GM21381 (cell line): Measurements from ENCODE around the gene ISCU.

Experiments used
- ATAC-seq: cut with Tn5 transposase; IDR thresholded peaks from one replicate; pipeline ENCODE4 v1.9.1; 2021; ENCODE audit warnings: mild to moderate bottlenecking, moderate library complexity; ENCODE audit not compliant: unreplicated experiment

The ISCU gene

GRCh38 chr12:108602209-108602705, 39.9 kb downstream of the ISCU start:
- no peak for ATAC-seq

GRCh38 chr12:108602976-108603704, 40.7 kb downstream of the ISCU start:
- no peak for ATAC-seq

DNA sequence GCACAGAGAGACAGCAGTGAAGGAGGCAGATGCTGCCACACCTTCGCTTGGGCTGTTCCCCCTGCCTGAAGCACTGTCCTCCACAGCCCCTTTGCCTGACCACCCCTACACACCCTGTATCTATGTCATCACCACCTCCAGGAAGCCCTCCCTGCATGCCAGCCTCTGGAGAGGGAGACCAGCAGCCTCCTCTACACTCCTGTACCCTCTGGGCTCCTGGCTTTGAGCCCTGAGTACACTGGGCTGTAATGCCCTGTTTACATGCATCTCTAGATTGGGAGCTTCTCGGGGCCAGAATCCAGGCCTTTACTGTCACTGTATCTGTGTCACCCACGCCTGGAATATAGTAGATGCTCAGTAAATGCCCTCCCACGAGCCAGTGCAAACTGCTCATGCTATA, 41.3 kb downstream of the ISCU start:
- ATAC-seq: no peak

GRCh38 chr12:108604208-108604941, 42.0 kb downstream of the ISCU start:
- ATAC-seq: no peak

DNA sequence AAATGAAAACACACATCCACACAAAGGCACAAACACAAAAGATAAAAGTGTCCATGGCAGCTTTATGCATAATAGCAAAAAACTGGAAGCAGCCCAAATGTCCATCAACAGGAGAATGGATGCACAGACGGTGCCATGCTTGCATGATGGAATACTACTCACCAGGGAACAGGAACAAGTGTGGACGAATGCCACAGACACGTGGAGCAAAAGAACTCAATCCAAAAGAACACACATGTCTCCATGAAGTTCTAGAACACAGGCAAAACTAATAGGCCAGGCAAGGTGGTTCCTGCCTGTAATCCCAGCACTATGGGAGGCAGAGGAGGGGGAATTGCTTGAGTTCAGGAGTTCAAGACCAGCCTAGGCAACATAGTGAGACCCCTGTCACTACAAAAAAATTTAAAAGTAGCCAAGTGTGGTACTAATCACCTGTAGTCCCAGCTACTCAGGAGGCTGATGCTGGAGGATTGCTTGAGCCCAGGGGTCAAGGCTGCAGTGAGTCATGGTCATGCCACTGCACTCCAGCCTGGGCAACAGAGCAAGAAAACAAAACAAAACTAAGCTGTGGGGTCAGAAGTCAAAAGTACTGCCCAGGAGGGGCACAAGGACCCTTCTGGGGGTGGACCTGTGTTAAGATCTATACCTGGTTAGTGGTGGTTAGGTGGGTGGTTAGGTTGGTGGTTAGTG, 42.7 kb downstream of the ISCU start:
- ATAC-seq: no peak

DNA sequence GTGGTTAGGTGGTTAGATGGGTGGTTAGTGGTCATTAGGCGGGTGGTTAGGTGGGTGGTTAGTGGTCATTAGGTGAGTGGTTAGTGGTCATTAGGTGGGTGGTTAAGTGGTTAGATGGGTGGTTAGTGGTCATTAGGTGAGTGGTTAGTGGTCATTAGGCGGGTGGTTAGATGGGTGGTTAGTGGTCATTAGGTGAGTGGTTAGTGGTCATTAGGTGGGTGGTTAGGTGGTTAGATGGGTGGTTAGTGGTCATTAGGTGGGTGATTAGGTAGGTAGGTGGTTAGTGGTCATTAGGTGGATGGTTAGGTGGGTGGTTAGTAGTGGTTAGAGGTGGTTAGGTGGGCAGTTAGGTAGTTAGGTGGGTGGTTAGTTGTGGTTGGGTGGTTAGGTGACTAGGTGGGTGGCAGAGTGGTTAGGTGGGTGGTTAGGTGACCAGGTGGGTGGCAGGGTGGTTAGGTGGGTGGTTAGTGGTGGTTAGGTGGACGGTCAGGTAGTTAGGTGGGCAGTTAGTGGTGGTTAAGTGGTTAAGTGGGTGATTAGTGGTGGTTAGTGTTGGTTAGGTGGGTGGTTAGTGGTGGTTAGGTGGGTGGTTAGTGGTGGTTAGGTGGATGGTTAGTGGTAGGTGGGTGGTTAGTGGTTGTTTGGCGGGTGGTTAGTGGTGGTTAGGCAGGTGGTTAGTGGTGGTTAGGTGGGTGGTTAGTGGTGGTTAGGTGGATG, 43.5 kb downstream of the ISCU start:
- ATAC-seq: no peak

- no peak for ATAC-seq
Measured at GRCh38 chr12:108606492-108606891, 44.1 kb downstream of the ISCU start.

GRCh38 chr12:108607981-108608600, 45.7 kb downstream of the ISCU start:
- no peak for ATAC-seq

DNA sequence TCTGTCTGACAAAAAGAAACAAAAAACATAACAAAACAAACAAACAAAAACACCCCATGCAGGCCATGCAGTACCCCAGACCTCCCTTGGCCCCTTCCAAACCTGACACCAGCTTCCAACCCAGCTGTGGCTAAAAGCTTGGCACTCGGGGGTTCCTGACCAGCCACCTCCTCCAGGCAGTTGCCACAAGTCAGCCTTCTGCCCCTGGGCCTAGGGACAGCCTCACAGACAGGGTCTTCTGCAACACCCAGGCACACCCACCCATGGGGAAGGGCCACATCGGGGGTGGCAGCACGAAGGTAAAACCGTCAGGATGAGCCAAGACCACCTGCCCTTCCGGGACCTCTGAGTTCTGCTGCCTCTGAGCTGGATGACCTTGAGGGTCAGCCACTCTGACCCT, 46.2 kb downstream of the ISCU start:
- no peak for ATAC-seq

DNA sequence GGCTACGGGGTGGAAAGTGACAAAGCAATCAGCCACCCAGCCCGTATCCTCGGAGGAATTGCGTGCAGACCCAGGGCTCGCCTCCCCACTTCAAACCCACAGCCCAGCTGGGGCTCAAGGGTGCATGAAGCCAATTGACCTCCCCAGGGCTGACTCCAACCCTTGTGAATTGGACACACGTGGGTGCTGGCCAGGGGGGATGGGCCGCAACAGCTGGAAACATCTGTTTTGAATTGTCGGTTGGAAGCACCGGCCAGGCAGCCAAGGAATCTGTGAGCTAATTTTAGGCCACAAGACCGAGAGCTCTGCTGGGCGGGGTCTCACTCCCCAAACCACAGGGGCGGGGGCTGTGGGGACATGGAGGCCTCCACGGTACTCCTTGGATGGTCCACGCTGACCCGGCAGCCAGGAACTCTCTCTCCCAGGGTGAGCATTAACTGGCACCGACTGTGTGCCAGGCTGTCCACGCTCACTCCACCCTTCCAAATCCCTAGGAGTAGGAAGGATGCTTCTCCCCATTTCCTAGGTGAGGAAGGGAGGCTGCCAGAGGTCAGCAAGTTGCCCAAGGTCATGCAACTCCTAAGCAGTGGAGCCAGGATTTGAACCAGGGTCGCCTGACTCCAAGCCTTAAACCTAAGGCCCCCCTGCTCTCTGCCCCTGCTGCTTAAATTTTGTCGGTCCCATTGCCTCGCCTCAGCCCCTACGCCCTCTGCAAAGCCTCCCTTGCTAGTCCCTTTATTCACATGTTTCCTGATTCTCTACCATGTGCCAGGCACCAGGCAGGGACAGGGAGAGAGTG, 47.3 kb downstream of the ISCU start:
- no peak for ATAC-seq

GRCh38 chr12:108610336-108610815, 48.0 kb downstream of the ISCU start:
- no peak for ATAC-seq

GRCh38 chr12:108610856-108611605, 48.6 kb downstream of the ISCU start:
- no peak for ATAC-seq

- no peak for ATAC-seq
Measured at GRCh38 chr12:108611884-108612415, 49.6 kb downstream of the ISCU start.

DNA sequence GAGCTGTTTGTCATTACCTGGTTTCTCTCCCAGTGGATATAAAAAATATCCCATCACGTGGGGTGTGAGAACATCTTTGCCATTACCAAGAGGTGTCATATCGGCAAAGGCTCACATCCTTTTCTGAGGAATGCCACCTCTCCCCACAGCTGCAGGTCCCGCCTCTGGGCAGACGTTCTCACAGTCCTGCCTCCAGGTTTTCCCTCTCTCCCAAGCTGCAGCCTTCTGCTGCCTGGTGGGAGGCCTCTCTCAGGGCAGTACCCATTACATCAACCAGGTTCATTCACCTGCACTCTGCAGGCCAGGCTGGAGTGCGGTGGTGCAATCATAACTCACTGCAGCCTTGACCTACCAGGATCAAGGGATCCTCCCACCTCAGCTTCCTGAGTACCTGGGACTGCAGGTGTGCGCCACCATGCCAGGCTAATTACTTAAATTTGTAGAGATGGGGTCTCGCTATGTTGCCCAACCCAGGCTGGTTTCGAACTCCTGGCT, 50.4 kb downstream of the ISCU start:
- no peak for ATAC-seq

- ATAC-seq: no peak
Measured at GRCh38 chr12:108613548-108613947, 51.2 kb downstream of the ISCU start.

DNA sequence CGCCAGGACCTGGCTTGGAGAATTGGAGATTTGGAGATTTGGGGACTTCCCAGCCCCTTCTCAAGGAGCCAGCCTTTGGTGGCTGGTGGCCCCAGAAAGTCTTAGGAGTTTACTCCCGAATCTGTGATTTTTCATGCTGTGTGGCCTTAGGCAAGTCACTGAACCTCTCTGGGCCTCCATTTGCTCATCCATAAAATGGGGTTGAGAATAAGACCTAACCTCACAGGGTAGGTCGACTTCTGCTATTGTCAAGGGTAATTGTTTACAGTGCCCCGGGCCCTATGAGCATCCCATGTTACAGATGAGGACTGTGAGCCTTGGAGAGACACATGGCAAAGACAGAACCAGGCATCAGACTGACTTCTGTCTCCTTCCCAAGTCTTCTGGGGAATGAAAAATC, 51.6 kb downstream of the ISCU start:
- no peak for ATAC-seq

DNA sequence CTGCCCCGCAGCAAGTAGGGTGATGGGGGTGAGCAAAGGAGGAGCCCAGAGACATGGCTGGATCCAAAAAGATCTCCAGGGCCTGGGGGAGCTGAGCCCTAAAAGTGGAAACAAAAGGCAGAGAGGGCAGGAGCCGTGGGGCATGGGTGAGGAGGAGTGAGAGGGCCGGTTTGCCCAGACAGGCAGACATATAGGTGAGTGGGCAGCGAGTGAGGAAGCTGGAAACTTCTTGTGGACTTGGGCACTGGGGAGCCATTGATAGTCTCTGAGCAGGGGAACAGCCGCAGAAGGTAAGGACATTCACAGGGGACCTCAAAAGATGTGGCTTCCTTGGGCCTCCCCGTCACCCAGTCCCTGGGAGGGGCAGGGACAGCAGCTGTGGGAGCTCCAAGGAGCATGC, 52.2 kb downstream of the ISCU start:
- ATAC-seq: no peak

DNA sequence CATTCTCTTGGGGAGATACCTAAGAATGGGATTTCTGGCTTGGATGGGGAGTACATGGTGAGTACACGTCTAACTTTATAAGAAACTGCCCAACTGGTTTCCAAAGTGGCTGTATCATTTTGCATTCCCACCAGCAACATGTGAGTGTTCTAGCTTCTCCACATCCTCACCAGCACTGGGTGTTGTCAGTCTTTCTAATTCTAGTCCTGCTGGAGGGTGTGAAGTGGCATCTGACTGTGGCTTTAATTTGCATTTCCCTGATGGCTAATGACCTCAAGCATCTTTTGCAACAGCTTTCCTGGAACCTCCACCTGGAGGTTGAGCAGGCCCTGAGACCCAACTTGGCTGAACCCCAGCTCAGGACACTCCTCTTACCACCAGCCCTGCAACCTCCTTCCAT, 53.5 kb downstream of the ISCU start:
- no peak for ATAC-seq

DNA sequence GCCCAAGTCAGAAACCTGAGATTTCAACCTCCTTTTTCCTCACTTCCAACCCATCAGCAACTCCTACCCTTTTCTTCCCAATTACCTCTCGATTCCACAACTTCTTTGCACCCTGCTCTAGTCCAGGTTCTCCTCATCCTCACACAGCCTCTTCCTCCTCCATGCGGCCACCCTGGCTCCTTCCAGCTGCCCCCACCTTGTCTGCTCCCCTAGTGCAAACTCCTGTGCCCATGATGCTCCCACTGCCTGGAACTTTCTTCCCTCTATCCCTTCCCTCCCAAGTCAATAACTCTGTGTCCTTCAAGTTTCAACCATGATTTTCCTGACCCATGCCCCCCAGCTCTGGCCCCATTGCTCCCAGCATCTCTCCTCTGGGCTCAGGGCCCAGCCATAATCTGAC, 54.0 kb downstream of the ISCU start:
- no peak for ATAC-seq
